MCF 10A (cell line): Measurements from ENCODE around the gene COQ7. TPM values are rescaled to one million over a fixed set of nuclear protein-coding genes. Genes with fewer than 3 reads are reported as not detected.

Experiments used
- BruUV-seq: library from RNA; stranded (reverse); fragments of 400-500 nt; replicated peaks from 2 replicates; lab custom pipeline; 2021; lab: Mats Ljungman, UMichigan
- CTCF ChIA-PET: fragments of 300-600 bp; sonication (Branson Sonifier 250); formaldehyde crosslinking; extraction: SDS; loops from one replicate; lab custom pipeline; 2021; ENCODE audit warnings: antibody characterized with exemption, inconsistent platforms; lab: Yijun Ruan, JAX
- POLR2A ChIA-PET: fragments of 300-600, 350-650 bp; sonication (Branson Sonifier 250); formaldehyde crosslinking; extraction: SDS; loops from one replicate; lab custom pipeline; 2020; ENCODE audit warnings: antibody characterized with exemption, inconsistent platforms; lab: Yijun Ruan, JAX
- DNase-seq: peaks from one replicate; pipeline ENCODE4 v3.0.0-alpha.2; 2018; ENCODE audit not compliant: unreplicated experiment
- H3K27ac Mint-ChIP-seq: one replicate; pipeline ENCODE4 v1.8.0; 2022; ENCODE audit warnings: mild to moderate bottlenecking, low read depth, mixed read lengths; ENCODE audit not compliant: unreplicated experiment
- H3K27me3 Mint-ChIP-seq: one replicate; pipeline ENCODE4 v1.8.0; 2022; ENCODE audit warnings: mixed read lengths; ENCODE audit not compliant: insufficient read depth, unreplicated experiment
- H3K36me3 Mint-ChIP-seq: one replicate; pipeline ENCODE4 v1.8.0; 2022; ENCODE audit warnings: mild to moderate bottlenecking, moderate library complexity, mixed read lengths; ENCODE audit not compliant: insufficient read depth, unreplicated experiment
- H3K4me1 Mint-ChIP-seq: one replicate; pipeline ENCODE4 v1.8.0; 2022; ENCODE audit warnings: mixed read lengths; ENCODE audit not compliant: insufficient read depth, unreplicated experiment
- H3K4me3 Mint-ChIP-seq: one replicate; pipeline ENCODE4 v1.8.0; 2022; ENCODE audit warnings: mild to moderate bottlenecking, moderate library complexity, mixed read lengths; ENCODE audit not compliant: unreplicated experiment
- H3K9me3 Mint-ChIP-seq: one replicate; pipeline ENCODE4 v1.8.0; 2022; ENCODE audit warnings: mixed read lengths; ENCODE audit not compliant: unreplicated experiment
- CTCF ChIP-seq: fragments of 200-600 bp; IDR thresholded peaks from one replicate; pipeline ENCODE4 v1.8.0; 2022; ENCODE audit warnings: antibody characterized with exemption, mild to moderate bottlenecking; ENCODE audit not compliant: unreplicated experiment
- intact Hi-C: fragments of 100-400 bp; cut with micrococcal nuclease; formaldehyde crosslinking; loops from 2 replicates; pipeline ENCODE4 v1.14.1; 2022
- total RNA-seq: library from RNA; stranded (reverse); gene quantifications from 2 replicates; pipeline ENCODE4 v1.2.3, GENCODE V29; 2022

The COQ7 gene
- total RNA-seq, 1 experiment from 2014 or later: 21.4 TPM

- no TSS peak for BruUV-seq
- no peak for DNase-seq
- POLR2A ChIA-PET: interaction anchor here (1.0 to 3.6 kb wide), 5 partner anchors 9 to 307 kb away, joined by 3 to 23 read pairs (median 11); partner anchors contain the start of gene ARL6IP1
- TF ChIP-seq CTCF: no peak
- Mint-ChIP-seq H3K9me3 (no peaks in the 10 kb centered on the region), H3K4me3 (no peak overlapping the region), H3K4me1 (peaks cover 14% of the 10 kb centered on the region), H3K27ac (peak overlapping the region; percentile 77), H3K27me3 (no peaks in the 10 kb centered on the region), H3K36me3 (peaks cover 6% of the 10 kb centered on the region)
- CTCF ChIA-PET: interaction anchor here (0.5 to 2.4 kb wide), 8 partner anchors 8 to 67 kb away, joined by 3 to 9 read pairs (median 4); no protein-coding TSS in a partner anchor
- intact Hi-C loops: no loop called here
These were observed 41.2 kb downstream of the COQ7 start for GRCh38 chr16:19108409-19109287.

GRCh38 chr16:19109288-19109664 lies 41.9 kb downstream of the COQ7 start:
- no peak for TF ChIP-seq CTCF
- no peak overlapping the region for H3K4me3 Mint-ChIP-seq
- DNase-seq: no peak
- H3K27ac Mint-ChIP-seq: no peak overlapping the region
- CTCF ChIA-PET: interaction anchor here (0.5 to 1.5 kb wide), 4 partner anchors 27 to 409 kb away, joined by 3 to 6 read pairs (median 4); no protein-coding TSS in a partner anchor
- H3K4me1 Mint-ChIP-seq: peaks cover 14% of the 10 kb centered on the region
- no TSS peak for BruUV-seq
- POLR2A ChIA-PET: interaction anchor here (1.0 to 3.6 kb wide), 4 partner anchors 9 to 308 kb away, joined by 3 to 23 read pairs (median 11); partner anchors contain the start of gene ARL6IP1
- no peaks in the 10 kb centered on the region for H3K9me3 Mint-ChIP-seq
- H3K36me3 Mint-ChIP-seq: peaks cover 6% of the 10 kb centered on the region
- no peaks in the 10 kb centered on the region for H3K27me3 Mint-ChIP-seq
- intact Hi-C loops: no loop called here

- no peak for TF ChIP-seq CTCF
- Mint-ChIP-seq H3K36me3 (peaks cover 6% of the 10 kb centered on the region), H3K27ac (no peak overlapping the region), H3K27me3 (no peaks in the 10 kb centered on the region), H3K9me3 (no peaks in the 10 kb centered on the region), H3K4me3 (no peak overlapping the region), H3K4me1 (peaks cover 14% of the 10 kb centered on the region)
- no TSS peak for BruUV-seq
- no peak for DNase-seq
- intact Hi-C loops: loop anchor here (10.0 kb wide), 1 partner anchor 174 kb away; the partner anchor contains the start of gene CLEC19A
- CTCF ChIA-PET: interaction anchor here (0.6 to 1.3 kb wide), 6 partner anchors 11 to 344 kb away, joined by 3 to 9 read pairs (median 3); no protein-coding TSS in a partner anchor
- POLR2A ChIA-PET: interaction anchor here (1.2 to 3.6 kb wide), 2 partner anchors 7 to 13 kb away, joined by 4 to 23 read pairs; no protein-coding TSS in a partner anchor
These were observed 43.3 kb downstream of the COQ7 start for GRCh38 chr16:19110537-19111360.
